ENCODE measurements around the gene PDE9A. TPM values are rescaled to one million over a fixed set of nuclear protein-coding genes. Genes with fewer than 3 reads are reported as not detected.
A peak's percentile ranks its signal among the peaks of the same experiment; 100 is the strongest.

The PDE9A gene
- polyA plus RNA-seq, 1 donor: 19.8 TPM

- Histone ChIP-seq H3K4me3 (ENCODE audit: low read length) (no peak overlapping the region), H3K36me3 (ENCODE audit: control insufficient read depth, insufficient read depth, low read length) (peaks cover 39% of the 10 kb centered on the region), H3K4me1 (ENCODE audit: control insufficient read depth, insufficient read depth, low read length) (peaks cover 13% of the 10 kb centered on the region), H3K9me3 (ENCODE audit: control insufficient read depth, low read depth, low read length) (peaks cover 5% of the 10 kb centered on the region), H3K27ac (ENCODE audit: low read length) (no peak overlapping the region), H3K27me3 (ENCODE audit: control insufficient read depth, insufficient read depth, low read length) (no peaks in the 10 kb centered on the region)
- no peak for DNase-seq
- no CpG with 5 or more reads among the region's 13 CpGs for WGBS (ENCODE audit: insufficient coverage, low lambda C conversion rate)
These were observed 122.5 kb downstream of the PDE9A start for GRCh38 chr21:42775891-42776290.

GRCh38 chr21:42777064-42777756, 123.8 kb downstream of the PDE9A start:
- Histone ChIP-seq H3K4me1 (ENCODE audit: control insufficient read depth, insufficient read depth, low read length) (peaks cover 22% of the 10 kb centered on the region), H3K27ac (ENCODE audit: low read length) (no peak overlapping the region), H3K9me3 (ENCODE audit: control insufficient read depth, low read depth, low read length) (peaks cover 5% of the 10 kb centered on the region), H3K4me3 (ENCODE audit: low read length) (no peak overlapping the region), H3K27me3 (ENCODE audit: control insufficient read depth, insufficient read depth, low read length) (no peaks in the 10 kb centered on the region), H3K36me3 (ENCODE audit: control insufficient read depth, insufficient read depth, low read length) (peaks cover 26% of the 10 kb centered on the region)
- no CpG with 5 or more reads among the region's 18 CpGs for WGBS (ENCODE audit: insufficient coverage, low lambda C conversion rate)
- peak in 1 of 2 donors; percentile 8 for DNase-seq

GRCh38 chr21:42777757-42778344, 124.4 kb downstream of the PDE9A start:
- Histone ChIP-seq H3K27ac (ENCODE audit: low read length) (no peak overlapping the region), H3K4me1 (ENCODE audit: control insufficient read depth, insufficient read depth, low read length) (peaks cover 22% of the 10 kb centered on the region), H3K4me3 (ENCODE audit: low read length) (no peak overlapping the region), H3K9me3 (ENCODE audit: control insufficient read depth, low read depth, low read length) (peaks cover 5% of the 10 kb centered on the region), H3K27me3 (ENCODE audit: control insufficient read depth, insufficient read depth, low read length) (no peaks in the 10 kb centered on the region), H3K36me3 (ENCODE audit: control insufficient read depth, insufficient read depth, low read length) (peaks cover 23% of the 10 kb centered on the region)
- no CpG with 5 or more reads among the region's 21 CpGs for WGBS (ENCODE audit: insufficient coverage, low lambda C conversion rate)
- DNase-seq: peak in 1 of 2 donors; percentile 61

GRCh38 chr21:42779431-42779861, 126.0 kb downstream of the PDE9A start:
- WGBS (ENCODE audit: insufficient coverage, low lambda C conversion rate): 83% methylated on average over 1 of the region's 10 CpGs
- peaks cover 30% of the 10 kb centered on the region for H3K4me1 ChIP-seq (ENCODE audit: control insufficient read depth, insufficient read depth, low read length)
- peaks cover 5% of the 10 kb centered on the region for H3K9me3 ChIP-seq (ENCODE audit: control insufficient read depth, low read depth, low read length)
- peaks cover 15% of the 10 kb centered on the region for H3K36me3 ChIP-seq (ENCODE audit: control insufficient read depth, insufficient read depth, low read length)
- no peaks in the 10 kb centered on the region for H3K27me3 ChIP-seq (ENCODE audit: control insufficient read depth, insufficient read depth, low read length)
- peak in 1 of 2 donors; percentile 8 for DNase-seq
- no peak overlapping the region for H3K4me3 ChIP-seq (ENCODE audit: low read length)
- no peak overlapping the region for H3K27ac ChIP-seq (ENCODE audit: low read length)

- H3K36me3 ChIP-seq (ENCODE audit: control insufficient read depth, insufficient read depth, low read length): peaks cover 9% of the 10 kb centered on the region
- no peak overlapping the region for H3K27ac ChIP-seq (ENCODE audit: low read length)
- H3K4me3 ChIP-seq (ENCODE audit: low read length): no peak overlapping the region
- DNase-seq: no peak
- no peaks in the 10 kb centered on the region for H3K27me3 ChIP-seq (ENCODE audit: control insufficient read depth, insufficient read depth, low read length)
- WGBS (ENCODE audit: insufficient coverage, low lambda C conversion rate): 56% methylated on average over 4 of the region's 8 CpGs
- peaks cover 2% of the 10 kb centered on the region for H3K9me3 ChIP-seq (ENCODE audit: control insufficient read depth, low read depth, low read length)
- H3K4me1 ChIP-seq (ENCODE audit: control insufficient read depth, insufficient read depth, low read length): peaks cover 30% of the 10 kb centered on the region
These were observed 127.2 kb downstream of the PDE9A start for GRCh38 chr21:42780617-42781016.

GRCh38 chr21:42781150-42781970, 127.9 kb downstream of the PDE9A start:
- Histone ChIP-seq H3K4me1 (ENCODE audit: control insufficient read depth, insufficient read depth, low read length) (peaks cover 30% of the 10 kb centered on the region), H3K4me3 (ENCODE audit: low read length) (peak overlapping the region; percentile 33), H3K9me3 (ENCODE audit: control insufficient read depth, low read depth, low read length) (peaks cover 2% of the 10 kb centered on the region), H3K27ac (ENCODE audit: low read length) (peak overlapping the region; percentile 53), H3K36me3 (ENCODE audit: control insufficient read depth, insufficient read depth, low read length) (peaks cover 4% of the 10 kb centered on the region), H3K27me3 (ENCODE audit: control insufficient read depth, insufficient read depth, low read length) (no peaks in the 10 kb centered on the region)
- peak; percentile 47 to 65 for DNase-seq
- no CpG with 5 or more reads among the region's 40 CpGs for WGBS (ENCODE audit: insufficient coverage, low lambda C conversion rate)

GRCh38 chr21:42781971-42782722, 128.7 kb downstream of the PDE9A start:
- Histone ChIP-seq H3K4me1 (ENCODE audit: control insufficient read depth, insufficient read depth, low read length) (peaks cover 30% of the 10 kb centered on the region), H3K36me3 (ENCODE audit: control insufficient read depth, insufficient read depth, low read length) (peaks cover 3% of the 10 kb centered on the region), H3K4me3 (ENCODE audit: low read length) (no peak overlapping the region), H3K27ac (ENCODE audit: low read length) (peak overlapping the region; percentile 49), H3K27me3 (ENCODE audit: control insufficient read depth, insufficient read depth, low read length) (no peaks in the 10 kb centered on the region), H3K9me3 (ENCODE audit: control insufficient read depth, low read depth, low read length) (peaks cover under 1% of the 10 kb centered on the region)
- WGBS (ENCODE audit: insufficient coverage, low lambda C conversion rate): 100% methylated on average over 1 of the region's 14 CpGs
- DNase-seq: peak in 1 of 2 donors; percentile 45

GRCh38 chr21:42782723-42783242, 129.4 kb downstream of the PDE9A start:
- Histone ChIP-seq H3K27ac (ENCODE audit: low read length) (no peak overlapping the region), H3K4me1 (ENCODE audit: control insufficient read depth, insufficient read depth, low read length) (peaks cover 27% of the 10 kb centered on the region), H3K36me3 (ENCODE audit: control insufficient read depth, insufficient read depth, low read length) (no peaks in the 10 kb centered on the region), H3K27me3 (ENCODE audit: control insufficient read depth, insufficient read depth, low read length) (no peaks in the 10 kb centered on the region), H3K4me3 (ENCODE audit: low read length) (no peak overlapping the region), H3K9me3 (ENCODE audit: control insufficient read depth, low read depth, low read length) (no peaks in the 10 kb centered on the region)
- WGBS (ENCODE audit: insufficient coverage, low lambda C conversion rate): no CpG with 5 or more reads among the region's 10 CpGs
- no peak for DNase-seq

GRCh38 chr21:42784276-42784675, 130.9 kb downstream of the PDE9A start:
- H3K27me3 ChIP-seq (ENCODE audit: control insufficient read depth, insufficient read depth, low read length): no peaks in the 10 kb centered on the region

More at GRCh38 chr21:42784276-42784675, 130.9 kb downstream of the PDE9A start:
- DNase-seq: no peak
- H3K4me1 ChIP-seq (ENCODE audit: control insufficient read depth, insufficient read depth, low read length): peaks cover 22% of the 10 kb centered on the region
- no peak overlapping the region for H3K4me3 ChIP-seq (ENCODE audit: low read length)
- no peaks in the 10 kb centered on the region for H3K36me3 ChIP-seq (ENCODE audit: control insufficient read depth, insufficient read depth, low read length)
- peak overlapping the region; percentile 40 for H3K27ac ChIP-seq (ENCODE audit: low read length)
- no CpG with 5 or more reads among the region's 8 CpGs for WGBS (ENCODE audit: insufficient coverage, low lambda C conversion rate)
- H3K9me3 ChIP-seq (ENCODE audit: control insufficient read depth, low read depth, low read length): no peaks in the 10 kb centered on the region
